SW480 (cell line): Measurements from ENCODE around the gene NUDT3.

ENCODE experiments used
- DNase-seq: peaks from one replicate; pipeline ENCODE4 v3.0.0-alpha.2; 2016; ENCODE audit warnings: low spot score

Gene NUDT3

GRCh38 chr6:34238585-34239499 is 153.6 kb downstream of the NUDT3 start:
- no peak for DNase-seq

- peak; percentile 38 for DNase-seq
Observed at GRCh38 chr6:34237722-34238584, 154.5 kb downstream of the NUDT3 start.

GRCh38 chr6:34237316-34237721 is 155.2 kb downstream of the NUDT3 start:
- DNase-seq: no peak

- peak; percentile 91 for DNase-seq
Observed at GRCh38 chr6:34236443-34237315, 155.8 kb downstream of the NUDT3 start, which contains the start of gene HMGA1. Gene HMGA1, plus strand, starts transcription at chr6:34236873. Its CDS starts 3,908 bp downstream, at chr6:34240781.

DNA sequence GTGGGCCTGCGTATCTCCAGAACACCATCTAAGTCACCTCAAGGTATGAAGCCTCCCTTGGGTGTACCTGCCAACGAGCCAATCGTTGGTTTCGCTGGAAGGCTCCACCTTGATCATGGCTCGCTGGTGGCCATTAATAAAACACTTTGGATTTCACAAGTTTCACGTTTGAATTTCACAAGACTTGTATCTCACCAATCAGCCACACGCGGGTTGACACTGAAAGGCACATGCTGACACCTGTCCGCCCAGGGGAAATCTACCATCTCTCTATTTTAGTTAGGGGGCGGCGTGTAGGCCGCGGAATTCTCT is 156.4 kb downstream of the NUDT3 start:
- peak; percentile 46 for DNase-seq

- DNase-seq: peak; percentile 91
Observed at GRCh38 chr6:34235307-34236130, 156.9 kb downstream of the NUDT3 start.

DNA sequence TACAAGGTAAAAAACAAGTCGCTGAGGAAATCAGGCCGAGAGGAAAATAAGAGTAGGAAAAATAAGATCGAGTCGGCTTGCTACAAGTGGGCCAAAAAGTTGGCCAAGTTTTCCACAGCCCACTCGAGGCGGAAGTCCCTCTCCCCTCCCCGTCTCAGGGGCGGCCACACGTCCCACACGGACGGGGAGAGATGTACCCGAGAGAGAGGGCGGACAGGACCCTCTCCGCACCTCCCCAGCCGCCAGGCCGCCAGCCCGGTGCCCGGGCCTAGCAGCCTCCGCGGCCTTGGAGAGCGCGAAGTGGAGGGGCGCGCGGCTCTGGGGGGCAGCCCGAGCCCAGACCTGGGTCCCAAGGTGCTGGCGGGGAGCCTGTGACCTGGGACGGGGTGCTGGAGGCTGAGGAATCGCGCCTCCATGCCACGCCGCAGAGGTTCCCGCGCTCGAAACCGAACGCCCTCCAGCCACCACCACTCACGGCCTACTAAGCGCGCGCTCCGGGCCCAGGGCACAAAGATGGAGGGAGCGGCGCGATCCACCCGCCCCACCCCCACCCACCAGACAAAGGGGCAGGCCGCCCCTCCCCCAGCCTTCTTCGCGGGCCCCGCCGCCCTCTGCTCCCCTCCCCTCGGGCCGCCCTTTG is 157.7 kb downstream of the NUDT3 start:
- no peak for DNase-seq

GRCh38 chr6:34233867-34234266 is 158.6 kb downstream of the NUDT3 start:
- DNase-seq: no peak

DNA sequence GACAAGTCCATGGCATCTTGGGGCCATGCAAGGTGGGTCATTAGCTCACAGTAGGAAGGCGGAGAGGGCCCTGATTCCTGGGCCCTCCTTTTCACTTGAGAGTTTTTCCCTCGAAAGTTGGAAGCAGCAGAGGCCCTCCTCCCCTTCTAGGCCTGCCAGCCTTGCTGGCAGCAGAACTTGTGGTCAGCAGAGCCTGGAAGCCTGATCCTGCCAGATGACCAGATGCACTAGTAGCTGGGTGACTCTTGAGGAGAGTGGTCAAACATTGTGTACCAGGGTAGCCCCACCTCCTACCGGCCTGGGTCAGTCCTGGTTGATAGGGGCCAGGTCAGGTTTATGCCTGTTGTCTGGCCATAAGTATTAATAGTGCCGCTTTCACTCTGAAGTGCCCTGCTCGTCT is 159.6 kb downstream of the NUDT3 start:
- DNase-seq: no peak

DNA sequence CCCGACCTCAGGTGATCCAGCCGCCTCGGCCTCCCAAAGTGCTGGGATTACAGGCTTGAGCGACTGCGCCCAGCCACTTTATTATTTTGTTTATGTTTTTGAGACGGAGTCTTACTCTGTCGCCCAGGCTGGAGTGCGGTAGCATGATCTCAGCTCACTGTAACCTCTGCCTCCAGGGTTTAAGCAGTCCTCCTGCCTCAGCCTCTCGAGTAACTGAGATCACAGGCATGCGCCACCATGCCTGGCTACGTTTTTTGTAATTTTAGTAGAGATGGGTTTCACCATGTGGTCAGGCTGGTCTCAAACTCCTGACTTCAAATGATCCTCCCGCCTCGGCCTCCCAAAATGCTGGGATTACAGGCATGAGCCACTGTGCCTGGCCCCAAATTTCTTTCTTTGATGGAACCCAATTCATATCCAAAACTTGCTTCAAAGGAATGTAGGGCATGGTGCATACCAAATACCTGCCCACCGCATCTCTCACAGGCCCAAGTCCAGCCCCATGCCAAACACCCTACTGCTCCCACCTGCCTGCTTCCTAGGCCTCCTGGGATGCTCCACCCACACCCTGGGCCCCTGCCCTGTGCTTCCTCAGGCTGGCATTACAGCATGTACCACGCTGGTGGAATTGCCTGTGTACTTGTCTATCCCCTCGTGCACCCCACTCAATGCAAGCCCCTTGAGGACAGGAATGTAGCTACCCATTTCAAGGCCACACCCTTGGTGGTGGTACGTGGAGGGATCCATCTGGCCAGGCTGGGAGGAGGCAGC is 160.7 kb downstream of the NUDT3 start:
- DNase-seq: no peak

GRCh38 chr6:34230653-34231371 is 161.7 kb downstream of the NUDT3 start:
- no peak for DNase-seq

DNA sequence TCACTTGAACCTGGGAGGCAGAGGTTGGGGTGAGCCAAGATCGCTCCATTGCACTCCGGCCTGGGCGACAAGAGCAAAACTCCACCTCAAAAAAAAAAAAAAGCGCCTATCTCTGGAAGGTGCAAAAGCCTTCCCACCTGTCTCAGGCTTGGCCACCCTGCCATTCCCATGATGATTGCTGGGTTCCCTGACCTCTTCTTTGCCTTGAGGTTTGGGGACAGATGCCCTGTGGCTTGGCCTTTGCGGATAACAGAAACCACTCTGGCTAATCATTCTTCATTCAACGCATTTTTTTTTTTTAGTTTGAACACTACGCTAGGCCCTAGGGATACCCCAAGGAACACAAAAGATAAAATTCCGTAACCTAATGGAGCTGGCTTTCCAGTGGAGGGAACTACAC is 162.6 kb downstream of the NUDT3 start:
- DNase-seq: no peak
